Endothelial cell of umbilical vein (primary cell): ENCODE results near the gene TWIST2. TPM values are rescaled to one million over a fixed set of nuclear protein-coding genes. Genes with fewer than 3 reads are reported as not detected.

ENCODE experiments used
- BruUV-seq: library from RNA; stranded (reverse); fragments of 400-500 nt; replicated peaks from 2 replicates; lab custom pipeline; 2021; lab: Mats Ljungman, UMichigan
- CTCF ChIA-PET: fragments of 300-600, 350-600 bp; sonication (Branson Sonifier 250); formaldehyde crosslinking; loops from one replicate; lab custom pipeline; 2021; ENCODE audit warnings: antibody characterized with exemption, inconsistent platforms; lab: Charles Lee
- POLR2A ChIA-PET: fragments of 300-600, 350-600 bp; sonication (Branson Sonifier 250); formaldehyde crosslinking; loops from one replicate; lab custom pipeline; 2021; ENCODE audit warnings: antibody characterized with exemption, inconsistent platforms; lab: Charles Lee
- DNase-seq: peaks from one replicate; pipeline ENCODE4 v3.0.0-alpha.2; 2011; ENCODE audit warnings: low read depth, low spot score
- FAIRE-seq: peaks from 2 replicates; lab custom pipeline; 2011; peaks lifted over from hg19 to GRCh38; lab: Jason Lieb, UNC
- H2AFZ ChIP-seq: 2 replicates; pipeline ENCODE4 v1.6.0; 2012; ENCODE audit warnings: low read depth, low read length, control low read depth, inconsistent platforms
- H3K27ac ChIP-seq: 2 replicates; pipeline ENCODE4 v1.5.1; 2011; ENCODE audit warnings: low read depth, mild to moderate bottlenecking, control low read depth, low read length, moderate library complexity; ENCODE audit not compliant: insufficient read depth
- H3K27me3 ChIP-seq, 2 experiments: 2 replicates each; pipeline versions ENCODE4 v1.6.0 to v1.6.1; 2011; ENCODE audit warnings: low read length in 2 of 2, mixed read lengths in 1 of 2; ENCODE audit not compliant: control insufficient read depth in 2 of 2, insufficient read depth in 2 of 2
- H3K36me3 ChIP-seq, 2 experiments: 2 replicates in 1 of 2; 3 replicates in 1 of 2; pipeline ENCODE4 v1.5.1; 2011; ENCODE audit warnings: low read length in 2 of 2, mild to moderate bottlenecking in 1 of 2, moderate library complexity in 1 of 2; ENCODE audit not compliant: control insufficient read depth in 2 of 2, insufficient read depth in 2 of 2; ENCODE audit errors: extremely low read depth in 1 of 2
- H3K4me1 ChIP-seq: 3 replicates; pipeline ENCODE4 v1.5.1; 2011; ENCODE audit warnings: mild to moderate bottlenecking, low read length; ENCODE audit not compliant: control insufficient read depth, insufficient read depth; ENCODE audit errors: extremely low read depth
- H3K4me2 ChIP-seq: 2 replicates; pipeline ENCODE4 v1.6.1; 2011; ENCODE audit warnings: low read length, control low read depth, mixed read lengths; ENCODE audit not compliant: insufficient read depth
- H3K4me3 ChIP-seq, 3 experiments: fragments of 200-600 bp in 1 of 3; sonication (generic), shearing (Covaris generic) in 1 of 3; replicated peaks in 1 of 3; 2 replicates each; pipeline ENCODE4 v1.5.1; 2011 to 2016; ENCODE audit warnings: control low read depth in 3 of 3, low read length in 3 of 3, mild to moderate bottlenecking in 2 of 3, inconsistent platforms in 1 of 3, low read depth in 1 of 3, moderate library complexity in 1 of 3; ENCODE audit not compliant: insufficient read depth in 1 of 3
- H3K79me2 ChIP-seq: 2 replicates; pipeline ENCODE4 v1.6.0; 2012; ENCODE audit warnings: low read length, inconsistent platforms; ENCODE audit not compliant: control insufficient read depth, insufficient read depth
- H3K9ac ChIP-seq: replicated peaks from 2 replicates; pipeline ENCODE3; 2011; ENCODE audit warnings: low read length, control low read depth; ENCODE audit not compliant: insufficient read depth; ENCODE audit errors: extremely low read depth
- H3K9me1 ChIP-seq: replicated peaks from 3 replicates; pipeline ENCODE4 v1.6.0; 2011; ENCODE audit warnings: mild to moderate bottlenecking, low read length; ENCODE audit not compliant: control insufficient read depth, insufficient read depth; ENCODE audit errors: extremely low read depth
- H3K9me3 ChIP-seq: replicated peaks from 2 replicates; pipeline ENCODE4 v1.5.1; 2012; ENCODE audit warnings: low read length, inconsistent platforms; ENCODE audit not compliant: control insufficient read depth, insufficient read depth
- H4K20me1 ChIP-seq: replicated peaks from 2 replicates; pipeline ENCODE3; 2011; ENCODE audit warnings: mild to moderate bottlenecking, low read length; ENCODE audit not compliant: control insufficient read depth, insufficient read depth; ENCODE audit errors: extremely low read depth
- EZH2 ChIP-seq: IDR thresholded peaks from 2 replicates; pipeline ENCODE4 v1.6.1; 2012; ENCODE audit warnings: borderline replicate concordance, low read depth, mild to moderate bottlenecking, moderate library complexity, low read length, inconsistent platforms; ENCODE audit not compliant: severe bottlenecking
- FOS ChIP-seq: IDR thresholded peaks from 2 replicates; pipeline ENCODE4 v1.6.1; 2011; ENCODE audit warnings: mild to moderate bottlenecking, low read length, moderate library complexity, borderline replicate concordance; ENCODE audit not compliant: insufficient read depth
- GATA2 ChIP-seq: IDR thresholded peaks from 2 replicates; pipeline ENCODE4 v1.7.0; 2011; ENCODE audit warnings: low read depth, mild to moderate bottlenecking, moderate library complexity, mixed read lengths, low read length; ENCODE audit not compliant: insufficient read length, insufficient read depth
- JUN ChIP-seq: IDR thresholded peaks from 2 replicates; pipeline ENCODE4 v1.6.1; 2011; ENCODE audit warnings: borderline replicate concordance, low read depth; ENCODE audit not compliant: insufficient read length, insufficient read depth
- MYC ChIP-seq: IDR thresholded peaks from one replicate; pipeline ENCODE4 v1.6.1; 2011; ENCODE audit warnings: mild to moderate bottlenecking, low read depth, low read length
- POLR2A ChIP-seq: IDR thresholded peaks from 2 replicates; pipeline ENCODE4 v1.6.1; 2012; ENCODE audit warnings: low read depth, mild to moderate bottlenecking, control low read depth, low read length
- POLR2AphosphoS5 ChIP-seq: IDR thresholded peaks from 2 replicates; pipeline ENCODE4 v1.6.1; 2012; ENCODE audit warnings: low read depth, mild to moderate bottlenecking, control low read depth, low read length, moderate library complexity; ENCODE audit not compliant: insufficient read depth
- dilution Hi-C: fragments of 300-500 bp; cut with MboI; formaldehyde crosslinking; loops from one replicate; pipeline ENCODE4 v1.15.0; 2019; ENCODE audit warnings: low sequenced_read_pairs; ENCODE audit not compliant: extremely low pct_ligation_motif_present
- intact Hi-C: fragments of 100-400 bp; cut with micrococcal nuclease; formaldehyde crosslinking; loops from one replicate; pipeline ENCODE4 v1.10.0; 2022
- polyA plus RNA-seq, 4 experiments: library from polyadenylated mRNA; depleted of rRNA in 3 of 4; stranded (reverse) in 3 of 4; unstranded in 1 of 4; fragments of >200 nt; gene quantifications; 2 replicates each; pipeline versions ENCODE4 v1.2.1 to v1.2.3, GENCODE V29; 2011 to 2012; ENCODE audit warnings: missing spikeins in 1 of 4
- total RNA-seq: library from RNA; stranded (reverse); gene quantifications from 2 replicates; pipeline ENCODE4 v1.2.3, GENCODE V29; 2021
- TF ChIP-seq, protein P1 (sequence below), 2 donors: IDR thresholded peaks; 1 replicate in 1 of 2; 2 replicates in 1 of 2; pipeline ENCODE4 v1.5.1; 2011; ENCODE audit warnings: low read length in 2 of 2, mild to moderate bottlenecking in 2 of 2, moderate library complexity in 2 of 2, control low read depth in 1 of 2, inconsistent platforms in 1 of 2, low read depth in 1 of 2; ENCODE audit not compliant: insufficient read depth in 1 of 2; ENCODE audit errors: extremely low read depth in 1 of 2
- TF ChIP-seq, protein P2 (sequence below): IDR thresholded peaks from 2 replicates; pipeline ENCODE4 v1.6.1; 2011; ENCODE audit not compliant: insufficient read depth, insufficient read length

Gene TWIST2
- total and polyA plus RNA-seq, 2 donors (not counting 3 experiments of a cell fraction or from before 2014, with no cell fraction given): 2.3 to 3.4 TPM

DNA sequence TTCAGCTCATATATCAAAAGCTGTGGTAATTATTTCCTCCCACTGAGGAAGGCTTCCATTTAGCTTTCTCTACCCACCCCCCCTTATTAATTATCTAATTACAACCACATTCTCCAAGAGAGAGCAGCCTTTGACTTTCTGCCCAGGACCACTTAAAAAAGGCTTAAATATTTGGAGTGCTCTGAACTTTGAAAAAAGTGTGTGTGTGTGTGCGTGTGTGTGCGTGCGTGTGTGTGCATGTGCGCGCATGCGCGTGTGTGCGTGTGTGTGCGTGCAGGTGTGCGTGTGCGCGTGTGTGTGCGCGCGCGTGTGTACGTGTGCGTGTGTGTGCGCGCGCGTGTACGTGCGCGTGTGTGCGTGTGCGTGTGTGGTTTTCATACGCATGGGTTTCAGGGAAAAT, 57.8 kb downstream of the TWIST2 start:
- no peak for DNase-seq
- no peaks in the 10 kb centered on the region for H3K79me2 ChIP-seq
- BruUV-seq: no TSS peak
- no peak overlapping the region for H3K4me2 ChIP-seq
- intact Hi-C loops: no loop called here
- ChIA-PET POLR2A (no interaction called here), CTCF (no interaction called here)
- H3K27me3 ChIP-seq: no peaks in the 10 kb centered on the region
- H3K9me3 ChIP-seq: no peaks in the 10 kb centered on the region
- no peaks in the 10 kb centered on the region for H3K9me1 ChIP-seq
- dilution Hi-C loops: no loop called here
- H2AFZ ChIP-seq: no peak overlapping the region
- H3K4me3 ChIP-seq: no peak overlapping the region
- no peaks in the 10 kb centered on the region for H4K20me1 ChIP-seq
- TF ChIP-seq, protein P1, sequence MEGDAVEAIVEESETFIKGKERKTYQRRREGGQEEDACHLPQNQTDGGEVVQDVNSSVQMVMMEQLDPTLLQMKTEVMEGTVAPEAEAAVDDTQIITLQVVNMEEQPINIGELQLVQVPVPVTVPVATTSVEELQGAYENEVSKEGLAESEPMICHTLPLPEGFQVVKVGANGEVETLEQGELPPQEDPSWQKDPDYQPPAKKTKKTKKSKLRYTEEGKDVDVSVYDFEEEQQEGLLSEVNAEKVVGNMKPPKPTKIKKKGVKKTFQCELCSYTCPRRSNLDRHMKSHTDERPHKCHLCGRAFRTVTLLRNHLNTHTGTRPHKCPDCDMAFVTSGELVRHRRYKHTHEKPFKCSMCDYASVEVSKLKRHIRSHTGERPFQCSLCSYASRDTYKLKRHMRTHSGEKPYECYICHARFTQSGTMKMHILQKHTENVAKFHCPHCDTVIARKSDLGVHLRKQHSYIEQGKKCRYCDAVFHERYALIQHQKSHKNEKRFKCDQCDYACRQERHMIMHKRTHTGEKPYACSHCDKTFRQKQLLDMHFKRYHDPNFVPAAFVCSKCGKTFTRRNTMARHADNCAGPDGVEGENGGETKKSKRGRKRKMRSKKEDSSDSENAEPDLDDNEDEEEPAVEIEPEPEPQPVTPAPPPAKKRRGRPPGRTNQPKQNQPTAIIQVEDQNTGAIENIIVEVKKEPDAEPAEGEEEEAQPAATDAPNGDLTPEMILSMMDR (IDR thresholded peaks at IDR 0.05; ENCODE audit: extremely low read depth in 1 of 2, insufficient read depth in 1 of 2, low read depth in 1 of 2, low read length in 2 of 2): no peak
- TF ChIP-seq FOS: no peak
- no peak for TF ChIP-seq MYC
- TF ChIP-seq EZH2: no peak
- TF ChIP-seq JUN: no peak
- no peak for TF ChIP-seq POLR2AphosphoS5
- TF ChIP-seq, protein P2, sequence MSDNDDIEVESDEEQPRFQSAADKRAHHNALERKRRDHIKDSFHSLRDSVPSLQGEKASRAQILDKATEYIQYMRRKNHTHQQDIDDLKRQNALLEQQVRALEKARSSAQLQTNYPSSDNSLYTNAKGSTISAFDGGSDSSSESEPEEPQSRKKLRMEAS: no peak
- TF ChIP-seq GATA2: no peak
- no peak for TF ChIP-seq POLR2A
- H3K9ac ChIP-seq: no peak overlapping the region
- H3K4me1 ChIP-seq: no peaks in the 10 kb centered on the region
- FAIRE-seq: no peak
- H3K27ac ChIP-seq: no peak overlapping the region
- H3K36me3 ChIP-seq: no peaks in the 10 kb centered on the region
